Measurements from ENCODE around the gene RAB33A. TPM values are rescaled to one million over a fixed set of nuclear protein-coding genes. Genes with fewer than 3 reads are reported as not detected.

The RAB33A gene
- total RNA-seq, 1 experiment from 2014 or later, result not detected

DNA sequence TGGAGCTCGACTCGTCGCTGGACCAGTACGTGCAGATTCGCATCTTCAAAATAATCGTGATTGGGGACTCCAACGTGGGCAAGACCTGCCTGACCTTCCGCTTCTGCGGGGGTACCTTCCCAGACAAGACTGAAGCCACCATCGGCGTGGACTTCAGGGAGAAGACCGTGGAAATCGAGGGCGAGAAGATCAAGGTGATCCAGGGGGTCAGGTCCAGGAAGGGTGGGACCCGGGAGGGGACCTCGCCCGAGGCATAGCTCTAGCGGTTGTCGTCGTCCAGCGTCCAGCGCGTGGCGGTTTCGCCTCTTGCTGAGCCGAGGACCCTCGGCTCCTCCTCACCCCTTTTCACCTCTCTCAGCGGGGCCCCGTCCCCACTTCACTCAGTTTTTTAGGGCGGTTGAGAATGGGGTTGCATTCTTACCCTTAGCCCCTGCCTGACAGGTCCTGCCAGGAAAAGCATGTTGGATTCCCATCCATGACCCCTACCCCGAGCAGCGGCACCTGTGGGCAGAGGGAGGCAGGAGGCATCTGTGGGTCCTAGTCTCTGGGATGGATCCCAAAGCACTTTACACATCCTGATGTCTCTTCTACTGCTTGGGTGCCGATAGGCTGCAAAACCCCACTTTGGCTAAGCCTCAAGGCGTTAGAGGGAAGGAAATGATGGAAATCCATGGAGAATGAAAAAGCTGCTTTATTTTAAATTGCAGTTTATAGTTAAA is 524 bp downstream of the RAB33A start:
- ChIA-PET POLR2A (no interaction called here), CTCF (no interaction called here)
- Mint-ChIP-seq H3K27ac (ENCODE audit: low read depth, unreplicated experiment) (no peak overlapping the region), H3K9me3 (ENCODE audit: unreplicated experiment) (no peaks in the 10 kb centered on the region), H3K4me3 (ENCODE audit: unreplicated experiment) (no peak overlapping the region), H3K4me1 (ENCODE audit: insufficient read depth, unreplicated experiment) (peaks cover 12% of the 10 kb centered on the region), H3K36me3 (ENCODE audit: insufficient read depth, unreplicated experiment) (no peaks in the 10 kb centered on the region), H3K27me3 (ENCODE audit: insufficient read depth, unreplicated experiment) (peaks cover 42% of the 10 kb centered on the region)
- BruUV-seq (replicated peaks), result no TSS peak
- intact Hi-C loops (cut with micrococcal nuclease), result no loop called here
- no peak for DNase-seq (ENCODE audit: unreplicated experiment)
- TF ChIP-seq, protein P1, sequence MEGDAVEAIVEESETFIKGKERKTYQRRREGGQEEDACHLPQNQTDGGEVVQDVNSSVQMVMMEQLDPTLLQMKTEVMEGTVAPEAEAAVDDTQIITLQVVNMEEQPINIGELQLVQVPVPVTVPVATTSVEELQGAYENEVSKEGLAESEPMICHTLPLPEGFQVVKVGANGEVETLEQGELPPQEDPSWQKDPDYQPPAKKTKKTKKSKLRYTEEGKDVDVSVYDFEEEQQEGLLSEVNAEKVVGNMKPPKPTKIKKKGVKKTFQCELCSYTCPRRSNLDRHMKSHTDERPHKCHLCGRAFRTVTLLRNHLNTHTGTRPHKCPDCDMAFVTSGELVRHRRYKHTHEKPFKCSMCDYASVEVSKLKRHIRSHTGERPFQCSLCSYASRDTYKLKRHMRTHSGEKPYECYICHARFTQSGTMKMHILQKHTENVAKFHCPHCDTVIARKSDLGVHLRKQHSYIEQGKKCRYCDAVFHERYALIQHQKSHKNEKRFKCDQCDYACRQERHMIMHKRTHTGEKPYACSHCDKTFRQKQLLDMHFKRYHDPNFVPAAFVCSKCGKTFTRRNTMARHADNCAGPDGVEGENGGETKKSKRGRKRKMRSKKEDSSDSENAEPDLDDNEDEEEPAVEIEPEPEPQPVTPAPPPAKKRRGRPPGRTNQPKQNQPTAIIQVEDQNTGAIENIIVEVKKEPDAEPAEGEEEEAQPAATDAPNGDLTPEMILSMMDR (IDR thresholded peaks at IDR 0.05; ENCODE audit: unreplicated experiment), result no peak

DNA sequence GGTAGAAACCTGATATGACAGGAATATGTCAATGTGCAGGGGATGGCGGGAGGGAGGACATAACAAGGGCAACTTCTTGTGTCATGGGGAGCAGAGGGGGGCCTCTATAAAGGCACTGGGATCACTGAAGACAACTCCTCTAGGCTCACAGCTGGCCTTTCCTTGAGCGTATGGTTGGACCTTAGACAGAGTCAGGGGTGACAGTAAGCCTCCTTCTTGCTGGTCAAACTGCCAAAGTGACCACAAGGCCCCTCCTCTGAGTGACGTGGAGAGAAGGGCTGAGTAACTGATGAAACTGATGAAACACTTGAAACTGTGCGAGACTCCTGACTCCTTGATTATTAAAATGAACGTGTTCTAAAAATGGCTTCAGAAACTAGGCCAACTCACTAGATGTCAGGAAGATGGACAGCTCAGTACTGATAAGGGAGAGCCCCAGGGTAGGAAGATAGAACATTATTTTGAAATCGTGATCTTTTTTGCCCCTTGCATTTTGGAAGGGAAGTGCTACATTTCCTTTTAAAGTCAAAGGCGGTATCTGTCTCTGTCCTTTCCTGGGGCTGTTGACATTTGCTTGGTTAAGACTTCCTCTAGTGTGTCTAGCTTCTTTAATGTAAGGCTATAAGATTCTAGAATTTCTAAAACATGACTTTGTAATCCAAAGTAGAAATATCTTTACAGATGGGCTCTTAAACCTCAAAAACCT is 1.6 kb downstream of the RAB33A start:
- H3K27ac Mint-ChIP-seq (ENCODE audit: low read depth, unreplicated experiment), result peak overlapping the region; percentile 46
- intact Hi-C loops (cut with micrococcal nuclease), result no loop called here
- no peaks in the 10 kb centered on the region for H3K9me3 Mint-ChIP-seq (ENCODE audit: unreplicated experiment)
- BruUV-seq (replicated peaks), result TSS peak; percentile 71
- peak; percentile 62 for DNase-seq (ENCODE audit: unreplicated experiment)
- CTCF ChIA-PET, result interaction anchor here (0.7 to 1.9 kb wide), 5 partner anchors 8 to 78 kb away, joined by 3 to 7 read pairs (median 3); partner anchors contain the start of gene AIFM1
- TF ChIP-seq, protein P1 (IDR thresholded peaks at IDR 0.05; ENCODE audit: unreplicated experiment), result no peak
- no peak overlapping the region for H3K4me3 Mint-ChIP-seq (ENCODE audit: unreplicated experiment)
- H3K36me3 Mint-ChIP-seq (ENCODE audit: insufficient read depth, unreplicated experiment), result no peaks in the 10 kb centered on the region
- peaks cover 12% of the 10 kb centered on the region for H3K4me1 Mint-ChIP-seq (ENCODE audit: insufficient read depth, unreplicated experiment)
- POLR2A ChIA-PET, result interaction anchor here (1.1 to 1.6 kb wide), 4 partner anchors 8 to 63 kb away, joined by 3 to 8 read pairs (median 4); partner anchors contain the start of genes AIFM1 and ELF4
- peaks cover 43% of the 10 kb centered on the region for H3K27me3 Mint-ChIP-seq (ENCODE audit: insufficient read depth, unreplicated experiment)

DNA sequence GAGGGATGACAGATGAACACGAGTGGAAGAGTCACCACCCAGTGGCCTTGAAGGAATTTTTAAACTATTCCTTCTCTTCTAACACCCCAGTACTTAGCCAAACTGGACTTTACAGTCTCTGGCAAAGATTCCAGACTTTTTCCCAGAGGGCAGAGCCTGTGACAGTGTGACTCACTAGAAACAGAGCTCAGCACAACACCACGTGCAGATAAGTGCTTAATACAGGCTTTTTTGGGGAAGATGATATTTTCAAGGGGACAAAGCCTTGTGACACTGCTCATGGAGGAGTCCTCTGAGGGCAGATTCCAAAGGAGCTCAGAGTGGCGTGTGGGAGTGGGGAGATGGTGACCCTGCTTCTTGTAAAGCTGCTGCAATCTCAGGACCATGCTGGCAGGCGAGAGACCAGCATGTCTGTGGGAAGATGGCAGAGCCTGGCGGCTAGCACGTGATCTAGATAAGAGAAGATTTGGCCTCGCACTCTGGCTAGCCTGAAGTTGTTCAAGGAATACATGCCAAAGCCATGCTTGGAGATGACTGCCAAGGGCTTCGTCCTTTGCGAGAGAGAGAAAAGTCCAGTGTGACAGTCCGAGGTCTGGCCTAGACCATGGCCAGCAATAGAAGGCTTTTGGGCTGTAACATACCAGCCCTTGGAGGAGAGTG is 2.4 kb downstream of the RAB33A start:
- Mint-ChIP-seq H3K36me3 (ENCODE audit: insufficient read depth, unreplicated experiment) (no peaks in the 10 kb centered on the region), H3K27ac (ENCODE audit: low read depth, unreplicated experiment) (peak overlapping the region; percentile 46), H3K27me3 (ENCODE audit: insufficient read depth, unreplicated experiment) (peaks cover 46% of the 10 kb centered on the region), H3K4me1 (ENCODE audit: insufficient read depth, unreplicated experiment) (peaks cover 12% of the 10 kb centered on the region), H3K4me3 (ENCODE audit: unreplicated experiment) (no peak overlapping the region), H3K9me3 (ENCODE audit: unreplicated experiment) (no peaks in the 10 kb centered on the region)
- intact Hi-C loops (cut with micrococcal nuclease), result no loop called here
- TF ChIP-seq, protein P1 (IDR thresholded peaks at IDR 0.05; ENCODE audit: unreplicated experiment), result no peak
- no TSS peak for BruUV-seq (replicated peaks)
- POLR2A ChIA-PET, result interaction anchor here (1.1 to 1.6 kb wide), 4 partner anchors 9 to 64 kb away, joined by 3 to 8 read pairs (median 4); partner anchors contain the start of genes AIFM1 and ELF4
- peak; percentile 54 for DNase-seq (ENCODE audit: unreplicated experiment)
- CTCF ChIA-PET, result interaction anchor here (0.6 to 1.9 kb wide), 7 partner anchors 15 to 278 kb away, joined by 3 to 7 read pairs (median 3); no protein-coding TSS in a partner anchor

DNA sequence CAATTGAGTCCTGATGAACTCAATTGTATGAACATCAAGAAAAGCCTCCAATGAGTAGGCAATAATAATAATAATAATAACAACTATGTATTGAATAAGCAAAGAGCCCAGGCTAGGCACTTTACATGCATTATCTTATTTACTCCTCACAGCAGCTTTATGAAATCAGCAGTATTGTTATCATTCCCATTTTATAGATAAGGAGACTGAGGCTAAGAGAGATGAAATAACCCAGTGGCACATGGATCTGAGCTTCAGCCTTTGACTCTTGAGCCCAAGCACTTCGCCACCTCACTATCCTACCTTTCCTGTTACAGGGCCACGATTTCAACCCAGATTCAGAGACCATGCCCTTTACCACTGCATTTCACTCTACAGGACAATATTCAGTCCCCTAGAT is 3.2 kb downstream of the RAB33A start:
- H3K4me1 Mint-ChIP-seq (ENCODE audit: insufficient read depth, unreplicated experiment), result peaks cover 12% of the 10 kb centered on the region
- intact Hi-C loops (cut with micrococcal nuclease), result no loop called here
- CTCF ChIA-PET, result interaction anchor here (0.6 to 1.9 kb wide), 2 partner anchors 18 to 279 kb away, joined by 3 to 7 read pairs; no protein-coding TSS in a partner anchor
- H3K27me3 Mint-ChIP-seq (ENCODE audit: insufficient read depth, unreplicated experiment), result peaks cover 48% of the 10 kb centered on the region
- no TSS peak for BruUV-seq (replicated peaks)
- H3K27ac Mint-ChIP-seq (ENCODE audit: low read depth, unreplicated experiment), result no peak overlapping the region
- H3K9me3 Mint-ChIP-seq (ENCODE audit: unreplicated experiment), result no peaks in the 10 kb centered on the region
- POLR2A ChIA-PET, result no interaction called here
- DNase-seq (ENCODE audit: unreplicated experiment), result no peak
- no peak overlapping the region for H3K4me3 Mint-ChIP-seq (ENCODE audit: unreplicated experiment)
- no peaks in the 10 kb centered on the region for H3K36me3 Mint-ChIP-seq (ENCODE audit: insufficient read depth, unreplicated experiment)
- TF ChIP-seq, protein P1 (IDR thresholded peaks at IDR 0.05; ENCODE audit: unreplicated experiment), result no peak
